CD14-positive monocyte (primary cell): Measurements from ENCODE around the gene APCDD1L. TPM values are rescaled to one million over a fixed set of nuclear protein-coding genes. Genes with fewer than 3 reads are reported as not detected.

ENCODE experiments used
- DNase-seq, 3 donors: peaks; one replicate each; pipeline ENCODE4 v3.0.0-alpha.2; 2011 to 2022
- H2AFZ ChIP-seq: 2 replicates; pipeline ENCODE4 v1.6.0; 2012; ENCODE audit warnings: mild to moderate bottlenecking, low read depth, low read length, inconsistent platforms; ENCODE audit not compliant: insufficient read depth, poor library complexity, severe bottlenecking
- H3K27ac ChIP-seq, 2 donors: 1 replicate in 1 of 2; 2 replicates in 1 of 2; pipeline ENCODE4 v1.5.1; 2012 to 2013; ENCODE audit warnings: low read length in 2 of 2, control low read depth in 1 of 2, inconsistent platforms in 1 of 2, low read depth in 1 of 2, mild to moderate bottlenecking in 1 of 2
- H3K27me3 ChIP-seq, 2 donors: one replicate each; pipeline versions ENCODE4 v1.6.0 to v1.6.1; 2011 to 2013; ENCODE audit warnings: low read length in 2 of 2; ENCODE audit not compliant: control insufficient read depth in 2 of 2, insufficient read depth in 2 of 2
- H3K36me3 ChIP-seq, 2 donors: replicated peaks in 1 of 2; 1 replicate in 1 of 2; 2 replicates in 1 of 2; pipeline versions ENCODE4 v1.5.1 to v1.6.1; 2012 to 2013; ENCODE audit warnings: low read length in 2 of 2, control low read depth in 1 of 2, inconsistent platforms in 1 of 2, mild to moderate bottlenecking in 1 of 2; ENCODE audit not compliant: insufficient read depth in 2 of 2, control insufficient read depth in 1 of 2
- H3K4me1 ChIP-seq, 2 donors: 1 replicate in 1 of 2; 2 replicates in 1 of 2; pipeline versions ENCODE4 v1.5.1 to v1.6.1; 2012 to 2013; ENCODE audit warnings: low read length in 2 of 2, control low read depth in 1 of 2, inconsistent platforms in 1 of 2, mild to moderate bottlenecking in 1 of 2, moderate library complexity in 1 of 2; ENCODE audit not compliant: insufficient read depth in 2 of 2, control insufficient read depth in 1 of 2
- H3K4me2 ChIP-seq: replicated peaks from 2 replicates; pipeline ENCODE3; 2012; ENCODE audit warnings: low read length, moderate library complexity, mild to moderate bottlenecking; ENCODE audit not compliant: poor library complexity, severe bottlenecking; ENCODE audit errors: extremely low read depth
- H3K4me3 ChIP-seq, 3 experiments: fragments of 200-600 bp in 1 of 3; sonication (generic) in 1 of 3; replicated peaks in 1 of 3; 1 replicate in 2 of 3; 2 replicates in 1 of 3; pipeline ENCODE4 v1.5.1; 2011 to 2013; ENCODE audit warnings: low read length in 3 of 3, mild to moderate bottlenecking in 3 of 3, control low read depth in 2 of 3, low read depth in 2 of 3, inconsistent platforms in 1 of 3, moderate library complexity in 1 of 3
- H3K79me2 ChIP-seq: 2 replicates; pipeline ENCODE4 v1.6.0; 2012; ENCODE audit warnings: mild to moderate bottlenecking, control low read depth, inconsistent platforms, low read length, moderate library complexity; ENCODE audit not compliant: insufficient read depth
- H3K9ac ChIP-seq: 2 replicates; pipeline ENCODE4 v1.6.0; 2017; ENCODE audit warnings: low read length, mild to moderate bottlenecking; ENCODE audit not compliant: insufficient read depth, poor library complexity, severe bottlenecking
- H3K9me3 ChIP-seq, 2 donors: replicated peaks in 1 of 2; 1 replicate in 1 of 2; 2 replicates in 1 of 2; pipeline versions ENCODE4 v1.5.1 to v1.6.1; 2012 to 2013; ENCODE audit warnings: low read length in 2 of 2, control low read depth in 1 of 2; ENCODE audit not compliant: control insufficient read depth in 1 of 2, insufficient read depth in 1 of 2
- H4K20me1 ChIP-seq: 2 replicates; pipeline ENCODE4 v1.6.0; 2012; ENCODE audit warnings: mild to moderate bottlenecking, low read length, control low read depth, moderate library complexity; ENCODE audit not compliant: insufficient read depth
- H3K27ac Mint-ChIP-seq, 7 donors: one replicate each; pipeline ENCODE4 v1.8.0; 2020; ENCODE audit warnings: mild to moderate bottlenecking in 7 of 7, mixed read lengths in 7 of 7, moderate library complexity in 6 of 7, inconsistent platforms in 2 of 7
- H3K27me3 Mint-ChIP-seq, 3 donors: one replicate each; pipeline ENCODE4 v1.8.0; 2021 to 2022; ENCODE audit warnings: low read depth in 3 of 3, mild to moderate bottlenecking in 3 of 3, mixed read lengths in 3 of 3, moderate library complexity in 3 of 3, inconsistent platforms in 1 of 3
- H3K36me3 Mint-ChIP-seq, 2 donors: one replicate each; pipeline ENCODE4 v1.8.0; 2020; ENCODE audit warnings: mixed read lengths in 2 of 2, inconsistent platforms in 1 of 2, mild to moderate bottlenecking in 1 of 2
- H3K4me1 Mint-ChIP-seq: one replicate; pipeline ENCODE4 v1.8.0; 2020; ENCODE audit warnings: mild to moderate bottlenecking, mixed read lengths
- H3K4me3 Mint-ChIP-seq, 2 donors: one replicate each; pipeline ENCODE4 v1.8.0; 2020; ENCODE audit warnings: mild to moderate bottlenecking in 2 of 2, mixed read lengths in 2 of 2, moderate library complexity in 1 of 2
- H3K9me3 Mint-ChIP-seq, 7 donors: one replicate each; pipeline ENCODE4 v1.8.0; 2020 to 2022; ENCODE audit warnings: mixed read lengths in 7 of 7, mild to moderate bottlenecking in 6 of 7, moderate library complexity in 6 of 7, inconsistent platforms in 2 of 7
- WGBS: methylation state at CpG from one replicate; pipeline ENCODE4 v1.1.5; 2013; ENCODE audit warnings: missing lambda C conversion rate; ENCODE audit not compliant: insufficient coverage; 5-methylcytosine and 5-hydroxymethylcytosine counted together
- intact Hi-C, 2 donors: fragments of 100-400 bp; cut with micrococcal nuclease; formaldehyde crosslinking; loops; one replicate each; pipeline versions ENCODE4 v1.15.0 to v1.15.1; 2023
- polyA plus RNA-seq, 3 donors: library from polyadenylated mRNA; depleted of rRNA in 1 of 3; unstranded in 2 of 3; stranded (reverse) in 1 of 3; fragments of 300-500 nt in 2 of 3; fragments of >200 nt in 1 of 3; fragmentation: Illumina TruSeq in 2 of 3; gene quantifications; 1 replicate in 2 of 3; 2 replicates in 1 of 3; pipeline ENCODE4 v1.2.3, GENCODE V29; 2012 to 2021
- TF ChIP-seq, protein P1 (sequence below): fragments of 200-600 bp; IDR thresholded peaks from one replicate; pipeline ENCODE4 v1.8.0; 2022; ENCODE audit warnings: antibody characterized with exemption, mild to moderate bottlenecking

The APCDD1L gene
- polyA plus RNA-seq, 3 donors = not detected

DNA sequence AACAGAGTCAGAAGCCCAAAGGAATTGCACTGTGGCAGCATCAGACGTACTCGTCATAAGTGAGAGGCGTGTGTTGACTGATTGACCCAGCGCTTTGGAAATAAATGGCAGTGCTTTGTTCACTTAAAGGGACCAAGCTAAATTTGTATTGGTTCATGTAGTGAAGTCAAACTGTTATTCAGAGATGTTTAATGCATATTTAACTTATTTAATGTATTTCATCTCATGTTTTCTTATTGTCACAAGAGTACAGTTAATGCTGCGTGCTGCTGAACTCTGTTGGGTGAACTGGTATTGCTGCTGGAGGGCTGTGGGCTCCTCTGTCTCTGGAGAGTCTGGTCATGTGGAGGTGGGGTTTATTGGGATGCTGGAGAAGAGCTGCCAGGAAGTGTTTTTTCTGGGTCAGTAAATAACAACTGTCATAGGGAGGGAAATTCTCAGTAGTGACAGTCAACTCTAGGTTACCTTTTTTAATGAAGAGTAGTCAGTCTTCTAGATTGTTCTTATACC, 70.4 kb downstream of the APCDD1L start:
- H4K20me1 ChIP-seq = peaks cover 28% of the 10 kb centered on the region
- H3K4me2 ChIP-seq = no peak overlapping the region
- H3K9me3 ChIP-seq = no peaks in the 10 kb centered on the region
- H3K4me1 ChIP-seq = no peaks in the 10 kb centered on the region
- H3K9me3 Mint-ChIP-seq = no peaks in the 10 kb centered on the region
- H3K4me1 Mint-ChIP-seq = no peaks in the 10 kb centered on the region
- WGBS = 100% methylated on average over 2 of the region's 5 CpGs
- TF ChIP-seq, protein P1, sequence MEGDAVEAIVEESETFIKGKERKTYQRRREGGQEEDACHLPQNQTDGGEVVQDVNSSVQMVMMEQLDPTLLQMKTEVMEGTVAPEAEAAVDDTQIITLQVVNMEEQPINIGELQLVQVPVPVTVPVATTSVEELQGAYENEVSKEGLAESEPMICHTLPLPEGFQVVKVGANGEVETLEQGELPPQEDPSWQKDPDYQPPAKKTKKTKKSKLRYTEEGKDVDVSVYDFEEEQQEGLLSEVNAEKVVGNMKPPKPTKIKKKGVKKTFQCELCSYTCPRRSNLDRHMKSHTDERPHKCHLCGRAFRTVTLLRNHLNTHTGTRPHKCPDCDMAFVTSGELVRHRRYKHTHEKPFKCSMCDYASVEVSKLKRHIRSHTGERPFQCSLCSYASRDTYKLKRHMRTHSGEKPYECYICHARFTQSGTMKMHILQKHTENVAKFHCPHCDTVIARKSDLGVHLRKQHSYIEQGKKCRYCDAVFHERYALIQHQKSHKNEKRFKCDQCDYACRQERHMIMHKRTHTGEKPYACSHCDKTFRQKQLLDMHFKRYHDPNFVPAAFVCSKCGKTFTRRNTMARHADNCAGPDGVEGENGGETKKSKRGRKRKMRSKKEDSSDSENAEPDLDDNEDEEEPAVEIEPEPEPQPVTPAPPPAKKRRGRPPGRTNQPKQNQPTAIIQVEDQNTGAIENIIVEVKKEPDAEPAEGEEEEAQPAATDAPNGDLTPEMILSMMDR = no peak
- H3K4me3 Mint-ChIP-seq = no peak overlapping the region
- H3K27ac Mint-ChIP-seq = peak overlapping the region in 2 of 7 donors; percentile 58 to 80
- peaks cover 75 to 86% of the 10 kb centered on the region in 2 donors for H3K36me3 Mint-ChIP-seq
- no peak for DNase-seq
- H3K27me3 Mint-ChIP-seq = no peaks in the 10 kb centered on the region
- peaks cover 3% of the 10 kb centered on the region for H3K79me2 ChIP-seq
- H3K4me3 ChIP-seq = no peak overlapping the region
- no peak overlapping the region for H2AFZ ChIP-seq
- H3K27me3 ChIP-seq = no peaks in the 10 kb centered on the region
- peaks cover 56 to 100% of the 10 kb centered on the region in 2 donors for H3K36me3 ChIP-seq
- no peak overlapping the region for H3K27ac ChIP-seq
- intact Hi-C loops = loop anchor here (5.0 to 10.0 kb wide), 2 partner anchors 208 to 210 kb away; no protein-coding TSS in a partner anchor
- H3K9ac ChIP-seq = no peak overlapping the region

DNA sequence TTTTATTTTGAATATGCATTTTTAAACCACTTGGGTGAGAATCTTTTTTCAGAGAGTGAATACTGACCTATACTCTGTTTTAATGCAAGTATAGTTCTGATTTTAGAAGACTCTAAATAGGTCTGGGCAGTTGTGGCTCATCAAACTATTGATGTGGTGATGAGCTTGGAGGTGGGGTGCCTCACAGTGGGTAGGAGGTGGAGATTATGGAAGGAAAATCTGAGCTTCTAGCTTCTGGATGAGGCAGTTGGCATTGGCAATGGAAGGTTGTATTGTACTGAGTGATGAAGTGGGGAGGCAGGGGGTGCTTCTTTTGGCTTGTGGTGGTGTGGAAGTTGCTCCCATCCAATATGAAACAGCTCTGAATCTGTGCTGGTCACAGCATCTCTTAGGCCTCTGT, 73.5 kb downstream of the APCDD1L start:
- H4K20me1 ChIP-seq = peaks cover 44% of the 10 kb centered on the region
- Mint-ChIP-seq H3K9me3 (no peaks in the 10 kb centered on the region), H3K27me3 (no peaks in the 10 kb centered on the region), H3K4me3 (no peak overlapping the region), H3K4me1 (no peaks in the 10 kb centered on the region), H3K36me3 (peaks cover 75 to 89% of the 10 kb centered on the region in 2 donors), H3K27ac (peak overlapping the region in 3 of 7 donors; percentile 26 to 61 (median 50))
- H3K9ac ChIP-seq = no peak overlapping the region
- H3K9me3 ChIP-seq = no peaks in the 10 kb centered on the region
- DNase-seq = no peak
- H3K4me3 ChIP-seq = no peak overlapping the region
- H3K4me1 ChIP-seq = no peaks in the 10 kb centered on the region
- TF ChIP-seq, protein P1 = no peak
- no peak overlapping the region for H3K27ac ChIP-seq
- no peaks in the 10 kb centered on the region for H3K27me3 ChIP-seq
- H3K4me2 ChIP-seq = no peak overlapping the region
- peaks cover 60 to 98% of the 10 kb centered on the region in 2 donors for H3K36me3 ChIP-seq
- H2AFZ ChIP-seq = no peak overlapping the region
- intact Hi-C loops = loop anchor here in 1 of 2 donors (10.0 kb wide), 1 partner anchor 207 kb away; no protein-coding TSS in a partner anchor
- peaks cover 16% of the 10 kb centered on the region for H3K79me2 ChIP-seq
